GM12872 (cell line): ENCODE results near the gene BAZ2B.

Source experiments
- TF ChIP-seq, protein P1 (sequence below): IDR thresholded peaks from 3 replicates; pipeline ENCODE4 v1.5.1; 2011; ENCODE audit warnings: low read depth, mild to moderate bottlenecking, low read length, moderate library complexity; ENCODE audit not compliant: insufficient read depth

Gene BAZ2B

DNA sequence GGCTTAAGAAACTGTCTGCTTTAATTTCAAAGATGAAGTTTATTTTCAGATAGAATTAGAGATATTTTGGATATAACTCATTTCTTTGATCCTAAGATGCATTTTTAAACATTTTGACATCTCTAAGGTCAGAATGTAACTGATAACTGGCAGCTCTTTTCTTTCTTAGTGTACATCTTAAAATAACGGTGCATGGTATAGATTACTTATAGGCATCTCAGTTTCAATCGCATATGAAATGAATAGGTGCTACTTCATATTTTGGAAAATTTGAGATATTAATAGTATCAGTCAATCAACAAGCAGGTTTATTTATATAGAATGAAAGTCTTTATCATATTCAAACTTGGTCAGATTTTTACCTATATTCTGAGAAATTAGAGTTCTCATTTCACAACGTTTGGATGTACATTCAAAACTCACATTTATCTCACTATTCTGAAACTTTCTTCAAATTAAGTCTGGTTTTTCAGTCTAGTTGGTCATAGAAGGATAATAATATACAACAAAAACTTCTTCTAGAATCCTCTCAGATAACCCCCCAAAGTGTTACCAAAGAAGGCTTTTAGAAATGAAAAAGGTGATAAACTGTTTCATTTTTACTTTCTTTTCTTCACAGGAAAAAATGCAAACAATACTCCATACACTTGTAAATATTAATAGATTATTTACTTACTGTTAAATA lies 207.1 kb downstream of the BAZ2B start:
- TF ChIP-seq, protein P1, sequence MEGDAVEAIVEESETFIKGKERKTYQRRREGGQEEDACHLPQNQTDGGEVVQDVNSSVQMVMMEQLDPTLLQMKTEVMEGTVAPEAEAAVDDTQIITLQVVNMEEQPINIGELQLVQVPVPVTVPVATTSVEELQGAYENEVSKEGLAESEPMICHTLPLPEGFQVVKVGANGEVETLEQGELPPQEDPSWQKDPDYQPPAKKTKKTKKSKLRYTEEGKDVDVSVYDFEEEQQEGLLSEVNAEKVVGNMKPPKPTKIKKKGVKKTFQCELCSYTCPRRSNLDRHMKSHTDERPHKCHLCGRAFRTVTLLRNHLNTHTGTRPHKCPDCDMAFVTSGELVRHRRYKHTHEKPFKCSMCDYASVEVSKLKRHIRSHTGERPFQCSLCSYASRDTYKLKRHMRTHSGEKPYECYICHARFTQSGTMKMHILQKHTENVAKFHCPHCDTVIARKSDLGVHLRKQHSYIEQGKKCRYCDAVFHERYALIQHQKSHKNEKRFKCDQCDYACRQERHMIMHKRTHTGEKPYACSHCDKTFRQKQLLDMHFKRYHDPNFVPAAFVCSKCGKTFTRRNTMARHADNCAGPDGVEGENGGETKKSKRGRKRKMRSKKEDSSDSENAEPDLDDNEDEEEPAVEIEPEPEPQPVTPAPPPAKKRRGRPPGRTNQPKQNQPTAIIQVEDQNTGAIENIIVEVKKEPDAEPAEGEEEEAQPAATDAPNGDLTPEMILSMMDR: no peak

DNA sequence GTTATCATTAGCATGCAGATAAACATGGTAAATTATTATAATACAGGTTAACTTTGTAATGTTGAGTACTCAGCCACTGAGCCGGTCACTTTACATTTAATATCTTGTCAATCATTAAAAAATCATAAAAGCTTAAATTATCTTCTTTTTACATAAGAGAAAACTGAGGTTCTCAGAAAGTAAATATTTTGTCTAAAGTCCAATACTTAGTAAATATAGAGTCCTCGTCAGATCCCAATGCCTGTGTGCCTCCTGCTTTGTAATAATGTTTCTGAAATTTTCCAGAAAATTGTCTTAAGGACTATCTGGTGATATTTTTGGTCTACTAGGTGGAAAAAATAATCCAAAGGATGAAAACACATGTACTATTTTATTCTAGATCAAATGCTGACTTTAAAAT lies 213.6 kb downstream of the BAZ2B start:
- TF ChIP-seq, protein P1: no peak

DNA sequence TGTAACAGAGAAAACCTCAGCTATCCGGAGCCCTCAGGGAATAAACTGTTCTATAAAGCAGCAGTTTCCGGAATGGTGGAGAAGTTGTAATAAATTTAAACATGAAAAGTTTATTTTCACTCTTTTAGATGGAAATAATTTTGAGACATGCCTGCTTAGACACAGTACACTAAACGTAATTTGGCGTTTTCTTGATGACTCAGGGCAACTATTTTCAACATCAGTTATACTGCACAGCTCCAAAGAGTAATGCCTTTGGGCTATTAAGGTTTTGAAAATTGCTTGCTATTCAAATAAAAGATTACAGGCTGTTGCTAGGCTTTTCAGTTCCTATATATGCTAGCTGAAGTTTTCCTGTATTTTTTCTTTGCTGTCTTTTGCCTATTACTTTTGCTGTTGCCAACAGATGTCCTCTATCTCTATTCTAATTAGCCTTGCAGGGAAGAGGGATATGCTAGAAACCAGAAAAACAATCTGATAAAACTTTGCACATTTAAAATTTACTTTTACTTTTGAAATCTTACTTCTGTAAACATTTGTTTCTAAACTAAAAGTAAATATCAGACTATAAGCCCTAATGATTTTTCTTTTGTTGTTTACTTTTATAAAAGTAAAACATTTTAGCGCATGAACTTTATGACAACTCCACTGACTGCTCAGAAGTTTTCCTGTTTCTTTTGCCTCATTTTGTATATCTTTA lies 216.5 kb downstream of the BAZ2B start:
- TF ChIP-seq, protein P1: no peak

DNA sequence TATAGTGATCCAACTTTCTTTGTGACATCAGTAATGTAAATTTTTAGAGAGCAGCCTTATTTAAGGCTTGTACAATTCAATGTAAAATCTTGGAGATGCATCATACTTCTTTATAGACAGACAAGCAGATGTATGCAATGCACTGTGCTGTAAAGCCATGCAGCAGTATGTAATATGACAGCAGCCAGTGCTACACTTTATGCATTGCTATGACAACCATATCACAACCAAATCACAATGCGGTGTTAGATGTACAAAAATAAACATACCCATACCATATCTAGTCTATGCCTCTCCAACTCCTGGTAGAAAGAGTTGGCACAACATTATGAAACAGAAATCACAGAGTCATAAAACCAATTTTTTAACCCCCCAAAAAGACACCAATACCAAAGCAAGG lies 219.5 kb downstream of the BAZ2B start:
- TF ChIP-seq, protein P1: no peak

DNA sequence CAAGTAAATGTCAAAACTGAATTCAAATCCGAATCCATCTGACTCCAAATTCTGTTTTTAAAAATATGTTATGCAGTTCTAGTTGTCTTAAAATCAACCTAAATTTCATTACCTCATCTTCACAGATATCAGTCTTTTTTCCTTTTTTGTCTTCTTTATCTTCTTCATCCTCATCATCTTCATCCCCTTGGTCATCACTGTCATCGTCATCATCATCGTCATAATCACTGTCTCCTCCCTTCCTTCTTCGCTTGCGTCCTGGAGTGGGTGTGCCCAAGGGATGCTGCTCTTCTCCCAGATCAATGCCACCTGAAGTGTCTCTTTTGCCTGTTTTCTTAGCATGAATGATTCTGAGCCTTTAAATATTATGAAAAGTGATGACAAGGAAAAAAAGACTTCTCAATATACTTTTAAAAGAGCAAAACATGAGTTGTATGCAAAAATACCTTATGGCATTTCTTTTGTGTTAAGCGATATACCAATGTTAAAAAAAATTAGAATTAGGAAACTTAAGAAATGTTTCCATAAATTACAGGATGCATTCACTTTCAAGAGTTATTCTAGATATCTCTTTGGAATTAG lies 233.8 kb downstream of the BAZ2B start:
- TF ChIP-seq, protein P1: no peak

DNA sequence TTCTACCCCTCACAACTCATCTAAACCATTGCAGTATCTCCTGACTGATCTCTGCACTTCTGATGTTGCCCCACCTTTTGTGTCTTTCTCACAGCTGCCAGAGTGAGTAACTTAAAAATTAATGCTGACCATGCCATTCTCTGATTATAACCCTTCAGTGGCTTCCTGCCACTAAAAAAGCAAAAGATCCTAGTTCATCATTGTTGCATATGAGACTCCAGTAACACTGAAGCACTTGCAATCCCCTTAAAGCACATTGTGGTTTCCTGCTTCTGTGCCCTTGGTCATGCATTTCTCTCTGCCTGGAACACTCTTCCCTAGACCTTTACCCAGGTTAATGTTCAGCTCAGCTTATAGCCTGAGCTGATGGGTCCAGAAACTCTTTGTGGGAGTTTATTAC lies 234.8 kb downstream of the BAZ2B start:
- TF ChIP-seq, protein P1: no peak

DNA sequence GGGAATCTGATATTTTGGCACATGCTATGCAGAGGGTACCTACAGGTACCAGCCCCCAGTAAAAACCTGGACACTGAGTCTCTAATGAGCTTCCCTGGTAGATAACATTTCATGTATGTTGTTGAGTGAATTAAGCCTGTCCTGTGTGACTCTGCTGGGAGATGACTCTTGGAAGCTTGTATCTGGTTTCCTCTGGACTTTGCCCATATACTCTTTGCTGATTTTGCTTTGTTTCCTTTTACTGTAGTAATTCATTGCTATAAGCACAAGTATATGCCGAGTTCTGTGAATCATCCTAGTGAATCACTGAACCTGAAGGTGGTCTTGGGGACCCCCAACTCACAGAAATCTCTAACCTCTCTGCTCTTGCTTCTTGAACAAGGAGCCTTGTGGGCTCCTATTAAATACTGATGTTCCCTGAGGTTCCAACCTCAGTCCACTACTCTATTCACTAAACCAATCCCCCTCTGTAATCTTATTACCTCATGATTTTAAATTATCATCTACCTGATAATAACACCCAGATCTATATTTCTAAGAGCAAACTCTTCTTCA lies 235.6 kb downstream of the BAZ2B start:
- TF ChIP-seq, protein P1: no peak
